Stimulated activated CD4-positive, alpha-beta T cell treated with anti-CD3 and anti-CD28 coated beads, Interleukin-1b, Interleukin-23, amount 100 ng/mL, for 48 hours (primary cell): ENCODE measurements around the gene TSPY2.
"Not testable (repeated sequence)": the region's sequence is repeated elsewhere in the genome, so short reads cannot be mapped to it uniquely, and the experiment has no call there.

Source experiments
- DNase-seq: peaks from one replicate; pipeline ENCODE4 v3.0.0-alpha.2; 2020

The TSPY2 gene, protein sequence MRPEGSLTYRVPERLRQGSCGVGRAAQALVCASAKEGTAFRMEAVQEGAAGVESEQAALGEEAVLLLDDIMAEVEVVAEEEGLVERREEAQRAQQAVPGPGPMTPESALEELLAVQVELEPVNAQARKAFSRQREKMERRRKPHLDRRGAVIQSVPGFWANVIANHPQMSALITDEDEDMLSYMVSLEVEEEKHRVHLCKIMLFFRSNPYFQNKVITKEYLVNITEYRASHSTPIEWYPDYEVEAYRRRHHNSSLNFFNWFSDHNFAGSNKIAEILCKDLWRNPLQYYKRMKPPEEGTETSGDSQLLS

DNA sequence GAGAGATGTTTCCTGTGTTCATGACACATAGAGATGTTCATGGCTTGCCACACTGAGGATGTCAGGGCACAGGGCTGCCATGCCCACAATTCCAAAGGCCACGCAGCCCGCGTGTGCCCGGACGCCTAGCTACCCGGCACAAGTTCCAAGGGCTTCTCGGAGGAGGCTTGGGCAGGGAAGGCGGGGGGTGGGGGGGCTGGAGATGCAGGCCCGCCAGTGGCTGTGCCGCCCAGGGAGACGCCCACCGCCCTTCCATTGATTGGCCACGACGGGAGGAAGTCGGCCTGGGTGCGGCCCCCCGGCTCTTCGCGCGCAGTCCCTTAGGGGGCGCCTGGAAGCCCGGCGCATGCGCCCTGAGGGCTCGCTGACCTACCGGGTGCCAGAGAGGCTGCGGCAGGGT, at the start of gene TSPY2:
Gene TSPY2, plus strand, starts transcription at position 301 of the 400 bp plus-strand sequence. Its CDS starts 46 bp downstream, at position 347.
- not testable (repeated sequence) for DNase-seq

DNA sequence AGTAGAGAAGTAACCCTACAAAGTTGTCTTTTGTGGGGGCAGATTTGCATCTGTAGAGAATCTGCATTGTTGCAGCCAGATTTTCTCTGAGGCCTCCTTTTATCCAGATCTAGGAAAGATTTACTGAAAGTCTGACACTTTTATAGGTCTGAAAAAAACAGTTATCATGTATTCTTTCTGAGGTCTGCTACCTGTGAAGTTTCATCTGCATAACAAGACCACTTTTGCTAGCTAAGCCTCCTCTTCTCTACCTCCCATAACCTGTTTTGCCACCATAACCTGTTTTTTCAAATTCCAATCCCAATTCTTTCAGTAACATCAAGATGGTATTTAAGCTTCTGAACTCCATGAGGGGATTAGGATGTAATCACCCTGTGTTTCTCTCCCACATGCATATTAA, 36.5 kb upstream of the TSPY2 start:
- DNase-seq = not testable (repeated sequence)

DNA sequence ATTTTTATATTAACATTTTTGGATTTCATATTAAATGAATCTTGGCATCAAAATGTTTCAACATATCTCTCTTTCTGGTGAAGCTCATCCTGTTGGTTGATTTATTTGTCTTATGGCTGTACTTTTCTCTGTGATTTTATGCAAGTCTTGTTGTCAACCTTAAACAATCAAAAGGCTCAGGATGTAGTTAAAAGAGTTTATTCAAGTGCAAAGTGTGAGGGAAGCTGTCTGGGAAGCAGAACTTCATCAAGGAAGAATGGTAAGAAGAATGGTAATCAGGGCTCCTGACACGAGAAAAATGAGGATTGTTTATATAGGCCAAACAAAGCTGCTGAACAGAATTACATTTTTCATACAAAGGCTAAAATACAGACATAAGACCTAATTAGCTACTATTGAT, 29.0 kb upstream of the TSPY2 start:
- DNase-seq = not testable (repeated sequence)

DNA sequence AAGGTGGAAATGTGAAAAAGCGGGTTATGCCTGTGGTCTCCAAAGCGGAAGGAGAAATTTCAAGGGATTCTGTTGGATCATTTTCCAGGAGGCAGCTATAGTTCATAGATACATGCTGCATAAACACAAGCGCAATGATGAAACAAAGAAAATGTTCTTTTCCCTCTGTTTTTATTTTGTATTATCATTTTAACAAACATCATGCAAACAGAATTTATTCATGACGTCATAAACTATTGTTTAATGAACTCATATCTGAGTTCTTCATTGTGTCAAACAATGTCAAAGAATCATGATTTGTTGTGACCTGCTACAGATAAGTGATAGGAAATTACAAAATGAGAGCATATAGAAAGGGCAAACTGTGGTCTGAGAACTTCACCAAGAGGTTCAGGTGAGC, 23.8 kb downstream of the TSPY2 start:
- not testable (repeated sequence) for DNase-seq
